ENCODE results near the gene C8G.

GRCh38 chr9:136940526-136941230, 4.4 kb upstream of the C8G start:
- TF ChIP-seq CTCF (IDR thresholded peaks at IDR 0.05): no peak
- TF ChIP-seq POLR2A (IDR thresholded peaks at IDR 0.05): no peak
- TF ChIP-seq EP300 (IDR thresholded peaks at IDR 0.05; ENCODE audit: low read depth): no peak

All from transverse colon (tissue), 3 donors.